Activated naive CD8-positive, alpha-beta T cell treated with anti-CD3 and anti-CD28 coated beads, Interleukin-2, amount 50 U/mL, for 24 hours (primary cell): ENCODE results near the gene PTK7.
"Not testable (repeated sequence)": the region's sequence is repeated elsewhere in the genome, so short reads cannot be mapped to it uniquely, and the experiment has no call there.

ENCODE experiments used
- ATAC-seq: fragments of 150-1000 bp; cut with Tn5 transposase; one replicate; pipeline ENCODE4 v1.10.0; 2021
- DNase-seq: peaks from one replicate; pipeline ENCODE4 v3.0.0; 2021
- H3K27ac Mint-ChIP-seq: one replicate; pipeline ENCODE4 v1.8.0; 2021; ENCODE audit warnings: mild to moderate bottlenecking, mixed read lengths
- H3K27me3 Mint-ChIP-seq: one replicate; pipeline ENCODE4 v1.8.0; 2021; ENCODE audit warnings: mixed read lengths
- H3K36me3 Mint-ChIP-seq: one replicate; pipeline ENCODE4 v1.8.0; 2021; ENCODE audit warnings: low read depth, mixed read lengths
- H3K4me1 Mint-ChIP-seq: one replicate; pipeline ENCODE4 v1.8.0; 2021; ENCODE audit warnings: mixed read lengths
- H3K4me3 Mint-ChIP-seq: one replicate; pipeline ENCODE4 v1.8.0; 2021; ENCODE audit warnings: mild to moderate bottlenecking, moderate library complexity, mixed read lengths
- H3K9me3 Mint-ChIP-seq: one replicate; pipeline ENCODE4 v1.8.0; 2021; ENCODE audit warnings: mixed read lengths

The PTK7 gene

DNA sequence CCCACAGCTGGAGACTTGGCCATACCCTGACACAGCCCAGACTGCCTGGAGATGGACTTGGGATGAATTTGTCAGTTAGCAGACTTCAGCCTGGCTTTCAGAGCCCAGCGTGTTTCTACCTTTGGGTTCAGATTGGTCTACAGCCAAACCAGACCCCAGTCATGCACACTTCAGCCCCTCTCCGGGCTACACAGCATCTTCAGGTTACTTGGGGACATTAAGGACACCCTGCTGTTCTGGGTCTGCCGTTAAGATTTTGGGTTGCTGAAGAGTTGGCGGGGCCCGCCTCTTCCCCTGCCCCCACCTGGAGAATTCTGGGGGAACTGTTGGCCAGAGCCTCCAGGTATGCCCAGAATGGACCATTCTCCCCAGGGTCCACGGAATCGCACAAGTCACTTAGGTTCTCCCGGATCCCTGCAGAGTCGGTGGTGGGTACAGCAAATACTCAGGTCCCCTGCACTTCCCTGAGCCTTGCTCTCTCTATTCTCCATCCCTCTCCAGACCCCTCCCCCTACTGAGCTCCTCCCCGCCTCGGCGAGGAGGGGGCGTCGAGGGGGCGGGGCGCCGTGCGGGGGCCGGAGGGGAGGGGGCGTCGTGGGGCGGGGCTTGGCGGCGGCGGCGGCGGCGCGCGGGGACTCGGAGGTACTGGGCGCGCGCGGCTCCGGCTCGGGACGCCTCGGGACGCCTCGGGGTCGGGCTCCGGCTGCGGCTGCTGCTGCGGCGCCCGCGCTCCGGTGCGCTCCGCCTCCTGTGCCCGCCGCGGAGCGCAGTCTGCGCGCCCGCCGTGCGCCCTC lies at the start of gene PTK7:
PTK7 (plus strand) TSS at position 645 of the 794 bp plus-strand sequence. CDS start 175 bp downstream, outside the sequence.
- Mint-ChIP-seq H3K27ac (no peak within 1 kb of the TSS), H3K9me3 (no peaks in the 10 kb centered on the region), H3K36me3 (peaks cover 1% of the 10 kb centered on the region), H3K4me3 (peak within 1 kb of the TSS; percentile 67), H3K4me1 (peaks cover 5% of the 10 kb centered on the region), H3K27me3 (peaks cover 19% of the 10 kb centered on the region)
- no peak for ATAC-seq
- DNase-seq = peak; percentile 28

DNA sequence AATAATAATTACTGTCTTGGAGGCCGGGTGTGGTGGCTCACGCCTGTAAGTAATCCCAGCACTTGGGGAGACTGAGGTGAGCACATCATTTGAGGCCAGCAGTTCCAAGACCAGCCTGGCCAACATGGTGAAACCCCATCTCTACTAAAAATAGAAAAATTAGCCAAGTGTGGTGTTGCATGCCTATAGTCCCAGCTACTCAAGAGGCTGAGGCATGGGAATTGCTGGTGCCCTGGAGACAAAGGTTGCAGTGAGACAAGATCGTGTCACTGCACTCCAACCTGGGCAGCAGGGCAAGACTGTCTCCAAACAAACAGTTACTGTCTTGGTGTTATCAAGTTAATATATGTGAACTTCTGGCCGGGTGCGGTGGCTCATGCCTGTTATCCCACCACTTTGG lies 49.7 kb upstream of the PTK7 start:
- no peaks in the 10 kb centered on the region for H3K27me3 Mint-ChIP-seq
- H3K4me1 Mint-ChIP-seq = peaks cover 27% of the 10 kb centered on the region
- no peak overlapping the region for H3K27ac Mint-ChIP-seq
- ATAC-seq = no peak
- H3K36me3 Mint-ChIP-seq = peaks cover 43% of the 10 kb centered on the region
- no peak for DNase-seq
- no peaks in the 10 kb centered on the region for H3K9me3 Mint-ChIP-seq
- H3K4me3 Mint-ChIP-seq = no peak overlapping the region

DNA sequence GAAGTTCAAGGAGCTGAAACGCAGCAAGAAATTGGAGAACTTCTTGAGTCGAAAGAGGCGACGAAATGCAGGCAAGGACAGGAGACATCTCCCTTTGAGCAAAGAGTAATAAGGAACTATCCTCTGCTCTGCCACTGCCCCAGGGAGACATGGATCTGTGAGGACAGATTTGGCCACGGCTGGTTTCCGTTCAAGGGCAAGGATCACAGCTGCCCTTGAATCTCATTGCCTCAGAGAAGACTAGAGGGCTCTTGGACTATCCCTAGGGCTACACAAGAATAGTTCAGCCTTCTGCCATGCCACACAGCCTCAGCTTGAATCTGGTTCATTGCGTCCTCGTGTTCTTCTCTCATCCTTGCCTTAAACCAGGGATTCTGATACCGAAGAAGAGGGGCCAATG lies 47.0 kb upstream of the PTK7 start:
- no peak overlapping the region for H3K27ac Mint-ChIP-seq
- H3K4me3 Mint-ChIP-seq = no peak overlapping the region
- H3K4me1 Mint-ChIP-seq = peaks cover 10% of the 10 kb centered on the region
- ATAC-seq (no peak), DNase-seq (no peak)
- no peaks in the 10 kb centered on the region for H3K9me3 Mint-ChIP-seq
- H3K27me3 Mint-ChIP-seq = no peaks in the 10 kb centered on the region
- H3K36me3 Mint-ChIP-seq = peaks cover 54% of the 10 kb centered on the region

DNA sequence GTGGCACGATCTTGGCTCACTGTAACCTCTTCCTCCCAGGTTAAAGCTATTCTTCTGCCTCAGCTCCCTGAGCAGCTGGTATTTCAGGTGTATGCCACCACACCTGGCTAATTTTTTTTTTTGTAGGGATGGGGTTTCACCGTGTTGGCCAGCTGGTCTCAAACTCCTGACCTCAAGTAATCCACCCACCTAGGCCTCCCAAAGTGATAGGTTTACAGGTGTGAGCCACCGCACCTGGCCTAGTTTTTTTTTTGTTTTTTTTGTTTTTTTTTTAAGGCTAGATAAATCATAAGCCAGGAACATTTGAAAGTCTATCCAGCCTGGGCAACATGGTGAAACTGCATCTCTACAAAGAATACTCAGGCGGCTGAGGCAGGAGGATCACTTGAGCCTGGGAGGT lies 43.8 kb upstream of the PTK7 start:
- ATAC-seq (no peak), DNase-seq (no peak)
- Mint-ChIP-seq H3K4me3 (no peak overlapping the region), H3K9me3 (no peaks in the 10 kb centered on the region), H3K27ac (no peak overlapping the region), H3K36me3 (peaks cover 45% of the 10 kb centered on the region), H3K4me1 (no peaks in the 10 kb centered on the region), H3K27me3 (no peaks in the 10 kb centered on the region)

DNA sequence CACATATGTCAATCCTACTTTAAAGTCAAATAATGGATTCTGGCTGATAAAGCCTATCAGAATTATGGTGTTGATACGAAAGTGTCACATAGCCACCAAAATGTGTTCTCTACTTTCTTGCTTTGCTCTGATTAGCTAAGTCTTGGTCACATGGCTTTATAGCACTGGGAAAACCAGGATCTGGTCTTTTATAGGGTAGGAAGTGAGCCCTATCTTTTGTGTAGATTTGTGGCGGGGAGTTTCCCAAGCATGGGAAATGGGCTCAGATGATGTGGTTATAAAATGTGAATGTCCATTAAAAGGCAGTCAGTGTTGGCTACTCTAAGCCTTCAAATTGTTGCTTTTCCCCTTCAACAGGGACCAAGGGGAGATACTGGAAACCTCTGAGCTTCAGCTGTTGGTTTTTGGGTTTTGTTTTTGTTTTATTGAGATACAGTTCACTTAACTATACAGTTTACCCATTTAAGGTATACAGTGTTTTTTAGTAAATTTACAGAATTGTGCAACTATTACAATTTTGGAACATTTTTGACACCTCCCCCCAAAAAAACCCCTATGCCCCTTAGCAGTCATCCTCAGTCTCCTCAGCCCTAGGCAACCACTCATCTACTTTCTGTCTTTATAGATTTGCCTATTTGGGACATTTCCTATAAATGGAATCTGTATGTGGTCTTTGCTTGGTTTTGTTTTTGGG lies 42.5 kb upstream of the PTK7 start:
- H3K4me1 Mint-ChIP-seq = no peaks in the 10 kb centered on the region
- ATAC-seq (no peak), DNase-seq (no peak)
- H3K4me3 Mint-ChIP-seq = no peak overlapping the region
- H3K36me3 Mint-ChIP-seq = peaks cover 48% of the 10 kb centered on the region
- H3K9me3 Mint-ChIP-seq = no peaks in the 10 kb centered on the region
- no peaks in the 10 kb centered on the region for H3K27me3 Mint-ChIP-seq
- no peak overlapping the region for H3K27ac Mint-ChIP-seq

DNA sequence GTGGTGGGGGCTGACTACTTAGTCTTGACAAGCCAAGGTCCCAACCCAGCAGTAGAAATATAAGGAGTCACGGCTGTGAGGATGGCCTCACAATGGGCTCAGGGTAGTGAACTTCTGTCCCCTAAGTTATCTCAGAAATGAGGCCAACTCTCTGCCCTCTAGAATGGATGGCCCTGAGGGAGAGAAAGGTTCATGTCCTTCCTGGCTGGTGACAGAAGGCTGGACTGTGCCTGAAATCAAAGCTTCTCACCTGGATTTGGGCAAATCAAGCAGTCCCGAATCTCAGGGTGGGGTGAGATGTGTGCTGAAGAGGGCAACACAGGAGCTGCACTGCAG lies 42.0 kb upstream of the PTK7 start:
- ATAC-seq = no peak
- peaks cover 43% of the 10 kb centered on the region for H3K36me3 Mint-ChIP-seq
- no peaks in the 10 kb centered on the region for H3K9me3 Mint-ChIP-seq
- no peak overlapping the region for H3K4me3 Mint-ChIP-seq
- H3K4me1 Mint-ChIP-seq = no peaks in the 10 kb centered on the region
- DNase-seq = no peak
- no peak overlapping the region for H3K27ac Mint-ChIP-seq
- H3K27me3 Mint-ChIP-seq = no peaks in the 10 kb centered on the region

DNA sequence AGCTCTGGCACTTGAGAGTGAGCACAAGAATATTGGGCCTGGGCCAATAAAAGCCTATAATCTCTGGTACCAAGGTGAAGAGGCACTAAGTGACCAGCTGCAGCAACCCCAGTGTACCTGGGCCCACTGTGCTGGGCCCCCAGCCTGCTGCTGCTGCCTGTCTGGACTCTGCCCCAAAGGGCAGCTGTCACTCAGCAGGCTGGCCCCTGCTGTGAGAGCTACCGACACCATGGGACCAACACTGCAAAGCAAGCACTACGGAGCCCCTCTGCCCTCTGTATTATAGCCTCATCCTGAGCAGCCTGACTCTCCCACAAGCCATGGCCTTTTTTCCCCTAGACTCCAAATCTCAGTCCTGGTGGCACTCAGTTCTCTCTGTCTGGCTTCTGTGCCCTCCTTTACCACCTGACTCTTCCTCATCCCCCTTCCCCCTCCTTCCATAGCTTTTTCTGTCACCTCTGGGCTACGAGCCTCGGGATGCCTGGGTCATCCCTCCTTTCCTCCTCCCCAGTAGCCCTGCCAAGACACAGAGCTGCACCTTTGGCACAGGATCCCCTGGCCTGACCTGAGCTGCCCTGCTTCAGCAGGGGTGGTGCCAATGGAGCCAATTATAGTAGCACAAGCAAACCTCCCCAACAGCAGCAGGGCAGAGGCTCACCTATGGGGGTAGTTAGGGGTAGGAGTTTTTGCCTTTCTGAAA lies 40.5 kb upstream of the PTK7 start:
- H3K9me3 Mint-ChIP-seq = no peaks in the 10 kb centered on the region
- peaks cover 39% of the 10 kb centered on the region for H3K36me3 Mint-ChIP-seq
- no peak for ATAC-seq
- H3K27me3 Mint-ChIP-seq = no peaks in the 10 kb centered on the region
- no peak for DNase-seq
- no peak overlapping the region for H3K4me3 Mint-ChIP-seq
- H3K27ac Mint-ChIP-seq = no peak overlapping the region
- H3K4me1 Mint-ChIP-seq = no peaks in the 10 kb centered on the region

DNA sequence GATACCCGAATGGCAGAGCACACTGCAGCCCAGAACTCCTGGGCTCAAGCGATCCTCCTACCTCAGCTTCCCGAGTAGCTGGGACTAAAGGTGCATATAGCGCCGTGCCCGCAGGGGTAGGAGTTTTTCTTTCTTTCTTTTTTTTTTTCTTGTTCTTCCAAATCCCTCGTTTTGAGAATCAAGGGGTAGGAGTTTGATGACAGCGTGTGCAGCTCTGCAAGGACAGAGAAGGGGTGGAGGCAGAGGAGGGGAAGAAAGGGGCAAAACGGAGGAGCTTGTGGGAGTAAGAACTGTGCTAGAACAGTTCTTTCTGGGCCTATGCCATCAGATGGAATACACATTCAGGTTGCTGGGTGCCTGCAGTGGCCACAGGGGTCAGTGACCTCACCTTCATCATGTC lies 39.4 kb upstream of the PTK7 start:
- Mint-ChIP-seq H3K27ac (no peak overlapping the region), H3K27me3 (no peaks in the 10 kb centered on the region), H3K36me3 (peaks cover 37% of the 10 kb centered on the region), H3K4me3 (no peak overlapping the region), H3K4me1 (no peaks in the 10 kb centered on the region), H3K9me3 (no peaks in the 10 kb centered on the region)
- no peak for DNase-seq
- no peak for ATAC-seq

DNA sequence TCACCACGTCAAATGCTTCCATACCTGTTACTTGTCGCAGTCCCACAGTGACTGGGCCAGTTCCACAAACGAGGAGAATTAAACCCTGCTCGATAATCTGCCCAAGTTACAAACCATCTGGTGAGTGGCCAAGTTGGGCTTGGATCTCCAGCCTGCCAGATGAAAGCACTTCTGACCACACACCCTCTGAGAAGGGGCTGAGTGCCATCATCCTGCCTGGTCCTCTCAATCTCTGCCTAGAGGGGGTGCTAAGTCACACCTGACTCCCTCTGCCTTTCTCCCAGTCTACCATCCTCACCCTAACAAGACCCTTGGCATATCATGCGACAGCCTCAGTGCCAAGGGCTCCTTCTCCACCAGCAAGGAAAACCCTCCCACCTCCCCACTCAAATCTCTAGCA lies 38.9 kb upstream of the PTK7 start:
- no peaks in the 10 kb centered on the region for H3K9me3 Mint-ChIP-seq
- peaks cover 36% of the 10 kb centered on the region for H3K36me3 Mint-ChIP-seq
- no peak for DNase-seq
- H3K4me1 Mint-ChIP-seq = no peaks in the 10 kb centered on the region
- no peaks in the 10 kb centered on the region for H3K27me3 Mint-ChIP-seq
- H3K4me3 Mint-ChIP-seq = no peak overlapping the region
- no peak for ATAC-seq
- no peak overlapping the region for H3K27ac Mint-ChIP-seq

DNA sequence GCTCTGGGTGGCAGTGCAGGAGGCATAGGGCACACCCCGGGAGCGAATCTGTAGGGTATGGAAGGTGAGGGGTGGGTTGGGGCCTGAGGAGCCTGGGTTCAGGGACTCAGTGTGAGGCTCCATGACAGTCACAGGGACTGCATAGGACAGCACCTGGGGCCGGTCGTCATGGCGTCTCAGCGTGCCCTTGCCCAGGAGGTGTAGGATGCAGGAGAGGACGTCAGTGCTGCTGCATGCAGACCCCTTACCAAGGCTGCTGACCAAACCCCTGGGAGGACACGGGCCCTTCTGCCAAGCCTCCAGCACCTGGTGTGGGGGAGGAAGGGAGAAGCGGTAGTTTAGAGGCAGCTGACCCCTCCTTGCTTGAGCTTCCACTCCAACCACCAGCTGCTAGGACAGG lies 38.4 kb upstream of the PTK7 start:
- Mint-ChIP-seq H3K9me3 (no peaks in the 10 kb centered on the region), H3K36me3 (peaks cover 37% of the 10 kb centered on the region), H3K4me3 (no peak overlapping the region), H3K27me3 (no peaks in the 10 kb centered on the region), H3K27ac (no peak overlapping the region), H3K4me1 (no peaks in the 10 kb centered on the region)
- ATAC-seq (no peak), DNase-seq (no peak)

DNA sequence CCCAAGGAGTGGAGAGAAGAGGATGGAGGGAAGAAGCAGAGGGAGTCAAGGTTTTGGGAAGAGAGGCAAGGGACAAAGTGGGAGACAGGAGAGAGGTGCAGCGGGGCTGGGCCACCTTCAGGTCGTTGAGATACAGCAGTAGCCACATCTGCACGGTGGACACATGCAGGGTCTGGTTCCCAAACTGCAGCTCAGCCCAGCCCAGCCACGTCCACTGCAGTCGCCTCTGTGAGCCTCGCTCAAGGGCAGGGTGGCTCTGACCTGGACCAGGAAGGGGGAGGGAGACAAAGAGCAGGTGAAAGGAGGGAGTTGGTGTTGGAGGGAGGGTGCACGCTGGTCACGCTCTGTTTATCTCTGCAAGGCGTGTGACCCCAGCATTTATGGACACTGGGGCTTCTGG lies 37.4 kb upstream of the PTK7 start:
- ATAC-seq (no peak), DNase-seq (no peak)
- Mint-ChIP-seq H3K4me3 (no peak overlapping the region), H3K27ac (no peak overlapping the region), H3K9me3 (no peaks in the 10 kb centered on the region), H3K27me3 (no peaks in the 10 kb centered on the region), H3K4me1 (no peaks in the 10 kb centered on the region), H3K36me3 (peaks cover 31% of the 10 kb centered on the region)

DNA sequence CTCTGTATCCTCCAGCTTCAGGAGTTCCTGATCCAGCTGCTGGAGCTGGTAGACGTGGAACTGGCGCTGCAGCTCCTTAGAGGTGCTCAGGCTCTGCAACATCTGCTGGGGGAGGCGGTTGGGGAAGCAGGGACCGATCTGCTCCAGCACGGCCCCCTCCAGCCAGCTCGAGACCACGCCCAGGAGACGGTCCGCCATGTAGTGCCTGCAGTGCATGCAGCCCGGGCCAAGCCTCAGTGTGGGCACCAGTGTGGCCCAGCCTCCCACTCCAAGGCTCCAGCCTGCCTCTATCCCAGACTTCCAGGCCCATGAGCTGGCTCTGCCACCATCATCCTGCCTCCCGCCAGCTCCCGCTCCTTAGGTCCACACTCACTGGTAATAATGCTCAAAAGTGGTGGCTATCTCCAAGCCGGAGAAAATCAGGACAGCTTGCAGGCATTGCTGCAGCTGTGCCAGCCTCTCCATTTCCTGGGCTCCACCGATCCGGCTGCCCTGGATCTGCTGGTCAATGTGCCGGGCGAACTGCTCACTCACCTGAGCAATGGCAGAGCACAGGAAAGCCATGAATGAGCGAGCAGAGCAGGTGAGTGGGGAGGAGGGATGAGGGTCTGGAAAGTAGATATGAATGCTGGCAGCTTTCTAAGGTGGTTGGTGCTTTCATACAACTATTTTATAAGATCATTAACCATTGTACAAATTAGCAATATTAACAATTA lies 35.4 kb upstream of the PTK7 start:
- no peak overlapping the region for H3K27ac Mint-ChIP-seq
- peaks cover 28% of the 10 kb centered on the region for H3K36me3 Mint-ChIP-seq

DNA sequence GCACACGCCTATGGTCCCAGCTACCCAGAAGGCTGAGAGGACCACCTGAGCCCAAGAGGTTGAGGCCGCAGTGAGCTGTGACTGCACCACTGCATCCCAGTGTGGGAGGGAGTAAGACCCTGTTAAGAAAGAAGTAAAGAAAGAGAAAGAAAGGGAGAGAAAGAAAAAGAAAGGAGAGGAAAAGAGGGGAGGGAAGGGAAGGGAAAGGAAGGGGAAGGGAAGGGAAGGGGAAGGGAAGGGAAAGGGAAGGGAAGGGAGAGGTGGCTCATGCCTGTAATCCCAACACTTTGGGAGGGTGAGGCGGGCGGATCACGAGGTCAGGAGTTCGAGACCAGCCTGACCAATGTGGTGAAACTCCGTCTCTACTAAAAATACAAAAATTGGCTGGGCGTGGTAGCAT lies 34.6 kb upstream of the PTK7 start:
- not testable (repeated sequence) for H3K9me3 Mint-ChIP-seq, H3K4me3 Mint-ChIP-seq, DNase-seq, H3K27me3 Mint-ChIP-seq, ATAC-seq, H3K4me1 Mint-ChIP-seq, H3K27ac Mint-ChIP-seq
- peaks cover 30% of the 10 kb centered on the region for H3K36me3 Mint-ChIP-seq

More for the DNA sequence above, 35.4 kb upstream of the PTK7 start:
- H3K4me1 Mint-ChIP-seq = no peaks in the 10 kb centered on the region
- H3K4me3 Mint-ChIP-seq = no peak overlapping the region
- ATAC-seq (no peak), DNase-seq (no peak)
- H3K9me3 Mint-ChIP-seq = no peaks in the 10 kb centered on the region
- H3K27me3 Mint-ChIP-seq = no peaks in the 10 kb centered on the region

DNA sequence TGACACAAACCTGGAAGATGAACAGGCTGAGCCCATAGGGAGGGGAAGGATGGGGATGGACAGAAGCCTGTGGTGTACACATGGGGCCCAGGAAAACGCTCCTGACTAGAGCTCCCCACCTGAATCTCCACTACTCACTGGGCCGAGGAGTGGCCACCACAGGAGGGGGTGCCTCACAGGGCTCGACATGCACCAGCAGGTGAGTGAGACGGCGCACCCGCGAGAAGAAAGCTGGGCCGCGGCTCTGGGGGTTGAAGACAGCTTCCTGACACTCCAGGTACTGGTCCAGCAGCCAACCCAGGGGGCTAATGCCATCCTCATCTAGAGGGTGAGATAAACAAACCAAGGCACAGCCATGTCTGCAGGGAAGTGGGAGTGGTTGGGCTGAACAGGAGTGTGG lies 32.8 kb upstream of the PTK7 start:
- peaks cover 22% of the 10 kb centered on the region for H3K36me3 Mint-ChIP-seq
- no peak overlapping the region for H3K27ac Mint-ChIP-seq
- no peaks in the 10 kb centered on the region for H3K4me1 Mint-ChIP-seq
- no peak overlapping the region for H3K4me3 Mint-ChIP-seq
- H3K9me3 Mint-ChIP-seq = no peaks in the 10 kb centered on the region
- no peaks in the 10 kb centered on the region for H3K27me3 Mint-ChIP-seq
- ATAC-seq (no peak), DNase-seq (no peak)
